Measurements from ENCODE around the gene SWT1.

SWT1 gene

GRCh38 chr1:185322636-185323035 lies 165.7 kb downstream of the SWT1 start:
- no peak for DNase-seq (ENCODE audit: low read depth)

- no peak for DNase-seq (ENCODE audit: low read depth)
These were observed 167.2 kb downstream of the SWT1 start for GRCh38 chr1:185324118-185324517.

DNA sequence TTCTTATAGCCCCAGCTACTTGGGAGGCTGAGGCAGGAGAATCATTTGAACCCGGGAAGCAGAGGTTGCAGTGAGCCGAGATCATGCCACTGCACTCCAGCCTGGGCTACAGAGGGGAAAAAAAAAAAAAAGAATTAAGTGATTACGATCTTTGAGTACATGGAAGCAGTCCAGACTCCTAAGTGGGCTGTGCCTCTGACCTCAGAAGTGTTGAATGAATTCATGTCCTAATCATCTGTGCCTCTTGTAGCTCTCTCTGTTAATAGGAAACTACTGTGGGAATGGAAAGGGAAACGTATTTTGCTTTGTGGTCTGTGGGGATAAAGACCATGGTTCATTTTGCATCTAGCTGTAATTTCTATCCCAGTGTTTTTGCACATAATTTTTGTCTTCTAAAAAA lies 168.4 kb downstream of the SWT1 start:
- no peak for DNase-seq (ENCODE audit: low read depth)

DNA sequence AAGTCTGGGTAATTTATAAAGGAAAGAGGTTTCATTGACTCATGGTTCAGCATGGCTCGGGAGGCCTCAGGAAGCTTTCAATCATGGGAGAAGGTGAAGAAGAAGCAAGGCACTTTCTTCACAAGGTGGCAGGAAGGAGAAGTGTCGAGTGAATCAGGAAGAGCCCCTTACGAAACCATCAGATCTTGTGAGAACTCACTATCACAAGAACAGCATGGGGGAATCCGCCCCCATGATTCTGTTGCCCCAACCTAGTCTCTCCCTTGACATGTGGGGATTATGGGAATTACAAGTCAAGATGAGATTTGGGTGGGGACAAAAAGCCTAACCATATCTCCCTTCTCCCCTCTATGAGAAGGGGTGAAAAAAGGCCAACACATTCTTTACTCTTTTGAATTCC lies 171.3 kb downstream of the SWT1 start:
- DNase-seq (ENCODE audit: low read depth) = no peak

DNA sequence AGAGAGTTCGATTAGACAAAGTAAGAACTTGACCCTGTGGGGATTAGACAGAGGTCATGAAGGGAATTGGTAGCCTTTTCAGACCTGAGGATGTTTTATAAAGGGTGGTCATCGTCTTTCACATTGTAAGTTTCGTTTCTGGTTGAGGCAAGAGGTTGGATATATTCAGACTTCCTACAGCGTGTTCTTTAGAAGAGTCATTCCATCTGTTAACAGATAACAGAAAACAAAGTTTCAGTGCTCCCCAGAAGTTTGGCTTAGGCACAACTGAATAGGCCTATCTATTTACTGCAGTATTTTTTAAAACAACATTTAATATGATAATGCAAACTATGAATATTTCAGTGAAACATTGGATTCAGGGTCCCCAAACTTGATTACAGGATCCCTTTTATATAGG lies 177.2 kb downstream of the SWT1 start:
- no peak for DNase-seq (ENCODE audit: low read depth)

DNA sequence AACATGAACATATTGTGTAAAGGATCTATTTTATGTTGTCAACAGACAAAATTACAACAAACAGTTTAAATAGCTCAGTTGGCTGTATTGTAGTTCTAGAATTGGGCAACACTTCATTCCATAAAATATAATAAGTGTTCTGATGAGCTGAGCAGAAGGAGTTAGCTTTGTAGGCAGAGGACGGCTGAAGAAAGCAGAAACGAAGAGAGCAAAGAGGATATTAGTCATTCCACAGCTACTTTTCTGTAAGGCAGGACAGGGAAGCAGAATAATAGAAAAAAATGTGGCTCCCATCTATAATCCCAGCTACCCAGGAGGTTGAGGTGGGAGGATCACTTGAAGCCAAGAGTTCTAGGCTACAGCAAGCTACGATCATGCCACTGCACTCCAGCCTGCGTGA lies 180.3 kb downstream of the SWT1 start:
- DNase-seq (ENCODE audit: low read depth) = no peak

GRCh38 chr1:185338719-185339622 lies 182.0 kb downstream of the SWT1 start:
- no peak for DNase-seq (ENCODE audit: low read depth)

DNA sequence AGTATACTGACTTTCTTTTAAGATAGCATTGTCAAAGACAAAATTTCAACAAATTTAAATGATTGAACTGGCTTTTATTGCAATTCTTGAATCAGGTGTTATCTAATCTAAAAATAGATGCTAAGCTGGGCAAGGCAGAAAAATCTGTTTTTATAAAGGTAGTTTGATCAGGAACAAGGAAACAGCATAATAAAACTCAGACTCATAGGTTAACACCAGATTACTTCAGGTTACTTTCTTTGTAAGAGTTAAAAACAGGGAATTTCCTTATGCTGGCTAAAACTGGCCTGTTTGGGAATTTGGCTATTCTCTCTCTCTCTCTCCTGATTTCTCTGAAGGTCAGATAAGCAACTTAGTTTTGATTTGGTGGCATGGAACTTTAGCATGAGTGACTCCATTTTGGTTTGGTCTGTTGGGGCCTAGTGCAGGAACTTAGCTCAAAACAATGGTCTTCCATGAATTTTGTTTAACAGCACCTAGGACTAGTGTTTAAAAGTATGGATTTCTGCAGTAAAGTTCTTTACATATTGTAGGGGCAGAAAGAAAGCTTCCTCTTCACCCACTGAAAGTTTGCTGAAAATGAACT lies 184.3 kb downstream of the SWT1 start:
- DNase-seq (ENCODE audit: low read depth) = no peak
